H9 (cell line): Measurements from ENCODE around the gene MAML3. TPM values are rescaled to one million over a fixed set of nuclear protein-coding genes. Genes with fewer than 3 reads are reported as not detected.

Source experiments
- DNase-seq: peaks from one replicate; pipeline ENCODE4 v3.0.0-alpha.2; 2017
- H2AFZ ChIP-seq: one replicate; pipeline ENCODE4 v1.6.1; 2013; ENCODE audit warnings: mild to moderate bottlenecking, low read length, control low read depth, moderate library complexity
- H2AK5ac ChIP-seq: 2 replicates; pipeline ENCODE4 v1.6.1; 2013; ENCODE audit warnings: low read length, control low read depth, mixed read lengths; ENCODE audit not compliant: insufficient read length
- H2BK120ac ChIP-seq: one replicate; pipeline ENCODE4 v1.6.1; 2013; ENCODE audit warnings: low read depth, mild to moderate bottlenecking, low read length, control low read depth, inconsistent platforms; ENCODE audit not compliant: poor library complexity, severe bottlenecking
- H2BK12ac ChIP-seq: 2 replicates; pipeline ENCODE4 v1.6.1; 2013; ENCODE audit warnings: low read length, control low read depth, mixed read lengths, low read depth; ENCODE audit not compliant: insufficient read length
- H2BK15ac ChIP-seq: 2 replicates; pipeline ENCODE4 v1.6.1; 2013; ENCODE audit warnings: low read depth, low read length, control low read depth
- H2BK20ac ChIP-seq: one replicate; pipeline ENCODE4 v1.6.1; 2013; ENCODE audit warnings: low read depth, mild to moderate bottlenecking, low read length, control low read depth, inconsistent platforms; ENCODE audit not compliant: poor library complexity, severe bottlenecking
- H2BK5ac ChIP-seq: 2 replicates; pipeline ENCODE4 v1.6.1; 2013; ENCODE audit warnings: low read length, control low read depth, mixed read lengths; ENCODE audit not compliant: insufficient read length
- H3K14ac ChIP-seq: 2 replicates; pipeline ENCODE4 v1.6.1; 2013; ENCODE audit warnings: low read length, control low read depth; ENCODE audit not compliant: insufficient read depth
- H3K18ac ChIP-seq: 2 replicates; pipeline ENCODE4 v1.6.1; 2013; ENCODE audit warnings: low read depth, mild to moderate bottlenecking, mixed read lengths, low read length, control low read depth; ENCODE audit not compliant: insufficient read length
- H3K23ac ChIP-seq: 2 replicates; pipeline ENCODE4 v1.6.1; 2013; ENCODE audit warnings: low read length, control low read depth, mixed read lengths, low read depth; ENCODE audit not compliant: insufficient read length
- H3K23me2 ChIP-seq: 2 replicates; pipeline ENCODE4 v1.6.1; 2013; ENCODE audit warnings: low read depth, mild to moderate bottlenecking, mixed read lengths, low read length, control low read depth; ENCODE audit not compliant: insufficient read length, poor library complexity, severe bottlenecking
- H3K27ac ChIP-seq: 2 replicates; pipeline ENCODE4 v1.5.1; 2013; ENCODE audit warnings: low read length, control low read depth, mixed read lengths, low read depth; ENCODE audit not compliant: insufficient read length
- H3K27me3 ChIP-seq: 2 replicates; pipeline ENCODE4 v1.6.1; 2013; ENCODE audit warnings: low read length, control low read depth, inconsistent platforms; ENCODE audit not compliant: insufficient read depth
- H3K4ac ChIP-seq: 2 replicates; pipeline ENCODE4 v1.6.1; 2013; ENCODE audit warnings: low read depth, mild to moderate bottlenecking, control low read depth, inconsistent platforms, low read length, moderate library complexity
- H3K4me1 ChIP-seq: 2 replicates; pipeline ENCODE4 v1.6.1; 2013; ENCODE audit warnings: low read length, control low read depth, inconsistent platforms; ENCODE audit not compliant: insufficient read depth
- H3K4me2 ChIP-seq: 2 replicates; pipeline ENCODE4 v1.6.1; 2013; ENCODE audit warnings: low read length, control low read depth, mixed read lengths; ENCODE audit not compliant: insufficient read length, insufficient read depth
- H3K56ac ChIP-seq: 2 replicates; pipeline ENCODE4 v1.6.1; 2013; ENCODE audit warnings: low read depth, mild to moderate bottlenecking, mixed read lengths, low read length, control low read depth; ENCODE audit not compliant: insufficient read length
- H3K79me1 ChIP-seq: 2 replicates; pipeline ENCODE4 v1.6.1; 2013; ENCODE audit warnings: low read depth, mild to moderate bottlenecking, moderate library complexity, low read length, control low read depth, inconsistent platforms; ENCODE audit not compliant: insufficient read depth, poor library complexity, severe bottlenecking
- H3K79me2 ChIP-seq: 2 replicates; pipeline ENCODE4 v1.6.1; 2013; ENCODE audit warnings: low read length, control low read depth, inconsistent platforms; ENCODE audit not compliant: insufficient read depth
- H3K9ac ChIP-seq: 2 replicates; pipeline ENCODE4 v1.6.1; 2013; ENCODE audit warnings: low read length, control low read depth, mixed read lengths; ENCODE audit not compliant: insufficient read length; ENCODE audit errors: extremely low read depth
- H3K9me3 ChIP-seq: one replicate; pipeline ENCODE4 v1.6.1; 2013; ENCODE audit warnings: low read depth, low read length, inconsistent platforms; ENCODE audit not compliant: control insufficient read depth
- H3T11ph ChIP-seq: one replicate; pipeline ENCODE4 v1.6.1; 2013; ENCODE audit warnings: mild to moderate bottlenecking, low read length, control low read depth, inconsistent platforms
- H4K20me1 ChIP-seq: one replicate; pipeline ENCODE4 v1.6.1; 2013; ENCODE audit not compliant: control insufficient read depth, insufficient read length, insufficient read depth
- H4K5ac ChIP-seq: 2 replicates; pipeline ENCODE4 v1.6.1; 2013; ENCODE audit warnings: low read depth, mild to moderate bottlenecking, mixed read lengths, low read length, control low read depth; ENCODE audit not compliant: insufficient read length
- H4K8ac ChIP-seq: replicated peaks from 2 replicates; pipeline ENCODE4 v1.6.1; 2013; ENCODE audit warnings: low read length, control low read depth, mixed read lengths, low read depth; ENCODE audit not compliant: insufficient read length
- H4K91ac ChIP-seq: 2 replicates; pipeline ENCODE4 v1.6.1; 2013; ENCODE audit warnings: low read depth, mild to moderate bottlenecking, moderate library complexity, mixed read lengths, low read length, control low read depth; ENCODE audit not compliant: insufficient read length
- H3K27ac Mint-ChIP-seq, 3 experiments: 2 replicates in 2 of 3; 3 replicates in 1 of 3; pipeline ENCODE4 v1.8.0; 2020 to 2021; ENCODE audit warnings: mixed read lengths in 3 of 3, mild to moderate bottlenecking in 1 of 3, moderate library complexity in 1 of 3
- H3K27me3 Mint-ChIP-seq: 2 replicates; pipeline ENCODE4 v1.8.0; 2021; ENCODE audit warnings: low read depth, mild to moderate bottlenecking, moderate library complexity, mixed read lengths
- H3K36me3 Mint-ChIP-seq, 3 experiments: 2 replicates in 2 of 3; 3 replicates in 1 of 3; pipeline ENCODE4 v1.8.0; 2020 to 2021; ENCODE audit warnings: low read depth in 3 of 3, mixed read lengths in 3 of 3; ENCODE audit not compliant: insufficient read depth in 1 of 3
- H3K4me1 Mint-ChIP-seq, 2 experiments: 2 replicates each; pipeline ENCODE4 v1.8.0; 2020; ENCODE audit warnings: mixed read lengths in 2 of 2
- H3K4me3 Mint-ChIP-seq, 2 experiments: 2 replicates in 1 of 2; 3 replicates in 1 of 2; pipeline ENCODE4 v1.8.0; 2020 to 2021; ENCODE audit warnings: mild to moderate bottlenecking in 2 of 2, mixed read lengths in 2 of 2, moderate library complexity in 1 of 2
- H3K9me3 Mint-ChIP-seq, 2 experiments: 2 replicates in 1 of 2; 3 replicates in 1 of 2; pipeline ENCODE4 v1.8.0; 2020; ENCODE audit warnings: mild to moderate bottlenecking in 2 of 2, mixed read lengths in 2 of 2, moderate library complexity in 1 of 2
- CTCF ChIP-seq: fragments of 200-600 bp; sonication (generic); conservative IDR thresholded peaks from 3 replicates; pipeline ENCODE4 v1.8.0; 2021; ENCODE audit warnings: antibody characterized with exemption, mild to moderate bottlenecking
- WGBS: extraction: QIAGEN DNeasy Blood & Tissue Kit; methylation state at CpG from one replicate; pipeline ENCODE4 v1.1.7; 2013; ENCODE audit warnings: missing lambda C conversion rate, low lambda C conversion rate, mixed read lengths; ENCODE audit not compliant: insufficient read length; ENCODE audit errors: extremely low coverage; 5-methylcytosine and 5-hydroxymethylcytosine counted together
- total RNA-seq: library from RNA; stranded (reverse); gene quantifications from 2 replicates; pipeline ENCODE4 v1.2.1, GENCODE V29; 2021

The MAML3 gene
- total RNA-seq, 1 experiment from 2014 or later: 3.9 TPM

- Histone ChIP-seq H4K8ac (no peak overlapping the region), H3K27ac (no peak overlapping the region)
Observed at GRCh38 chr4:139710073-139710472, 443.9 kb downstream of the MAML3 start.

More at GRCh38 chr4:139710073-139710472, 443.9 kb downstream of the MAML3 start:
- no CpG with 5 or more reads among the region's 2 CpGs for WGBS
- no peaks in the 10 kb centered on the region for H3K4me1 ChIP-seq
- H3K18ac ChIP-seq: no peak overlapping the region
- no peak overlapping the region for H2BK20ac ChIP-seq
- H3K4me2 ChIP-seq: no peak overlapping the region
- H2AK5ac ChIP-seq: no peak overlapping the region
- H3K79me2 ChIP-seq: no peaks in the 10 kb centered on the region
- no peak overlapping the region for H4K91ac ChIP-seq
- H3K23me2 ChIP-seq: no peaks in the 10 kb centered on the region
- no peak overlapping the region for H2BK12ac ChIP-seq
- no peak overlapping the region for H2BK120ac ChIP-seq
- Mint-ChIP-seq H3K4me3 (no peak overlapping the region), H3K9me3 (peaks cover 5 to 7% of the 10 kb centered on the region in 2 experiments), H3K27ac (no peak overlapping the region), H3K27me3 (peaks cover 49% of the 10 kb centered on the region), H3K36me3 (peaks cover 1 to 11% (median 2%) of the 10 kb centered on the region in 3 experiments; a peak in 4 of 7 replicates), H3K4me1 (peaks cover 5 to 8% of the 10 kb centered on the region in 2 experiments; a peak in 1 of 4 replicates)
- H3K23ac ChIP-seq: no peak overlapping the region
- no peak overlapping the region for H3K4ac ChIP-seq
- H3K56ac ChIP-seq: no peak overlapping the region
- no peak overlapping the region for H4K5ac ChIP-seq
- no peak overlapping the region for H3K14ac ChIP-seq
- H3T11ph ChIP-seq: no peak overlapping the region
- no peaks in the 10 kb centered on the region for H4K20me1 ChIP-seq
- no peak overlapping the region for H2AFZ ChIP-seq
- H3K9ac ChIP-seq: no peak overlapping the region
- peaks cover 7% of the 10 kb centered on the region; the same call in 1 of the 2 replicates for H3K27me3 ChIP-seq
- no peaks in the 10 kb centered on the region for H3K79me1 ChIP-seq
- no peak overlapping the region for H2BK15ac ChIP-seq
- H3K9me3 ChIP-seq: no peaks in the 10 kb centered on the region
- TF ChIP-seq CTCF: no peak
- H2BK5ac ChIP-seq: no peak overlapping the region
- DNase-seq: no peak
